C4-2B (cell line): Measurements from ENCODE around the gene MRLN.

Experiments
- H3K27ac ChIP-seq: fragments of 450-650 bp; 2 replicates; pipeline ENCODE4 v1.5.1; 2017
- ZFX ChIP-seq: fragments of 450-650 bp; IDR thresholded peaks from 2 replicates; pipeline ENCODE4 v1.6.1; 2017
- TF ChIP-seq, protein P1 (sequence below): fragments of 450-650 bp; conservative IDR thresholded peaks from 2 replicates; pipeline ENCODE4 v1.5.1; 2017; ENCODE audit warnings: mild to moderate bottlenecking

The MRLN gene

DNA sequence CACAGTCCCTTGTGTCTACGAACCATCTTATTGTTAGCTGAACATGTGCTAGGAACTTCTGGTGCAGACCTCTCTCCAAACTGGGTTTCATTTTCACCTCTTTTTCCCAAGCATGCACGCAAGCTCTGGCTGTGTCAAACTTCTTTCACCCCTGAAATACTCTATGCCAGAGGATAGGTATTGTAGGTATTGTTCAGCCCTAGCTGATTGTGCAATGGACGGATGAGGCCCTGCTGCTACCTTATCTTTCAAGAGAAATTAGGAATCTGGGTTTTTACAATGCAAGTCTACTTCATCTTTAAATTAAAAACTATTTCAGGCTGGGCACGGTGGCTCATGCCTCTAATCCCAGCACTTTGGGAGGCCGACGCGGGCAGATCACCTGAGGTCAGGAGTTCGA, 28.3 kb upstream of the MRLN start:
- TF ChIP-seq ZFX: no peak
- TF ChIP-seq, protein P1, sequence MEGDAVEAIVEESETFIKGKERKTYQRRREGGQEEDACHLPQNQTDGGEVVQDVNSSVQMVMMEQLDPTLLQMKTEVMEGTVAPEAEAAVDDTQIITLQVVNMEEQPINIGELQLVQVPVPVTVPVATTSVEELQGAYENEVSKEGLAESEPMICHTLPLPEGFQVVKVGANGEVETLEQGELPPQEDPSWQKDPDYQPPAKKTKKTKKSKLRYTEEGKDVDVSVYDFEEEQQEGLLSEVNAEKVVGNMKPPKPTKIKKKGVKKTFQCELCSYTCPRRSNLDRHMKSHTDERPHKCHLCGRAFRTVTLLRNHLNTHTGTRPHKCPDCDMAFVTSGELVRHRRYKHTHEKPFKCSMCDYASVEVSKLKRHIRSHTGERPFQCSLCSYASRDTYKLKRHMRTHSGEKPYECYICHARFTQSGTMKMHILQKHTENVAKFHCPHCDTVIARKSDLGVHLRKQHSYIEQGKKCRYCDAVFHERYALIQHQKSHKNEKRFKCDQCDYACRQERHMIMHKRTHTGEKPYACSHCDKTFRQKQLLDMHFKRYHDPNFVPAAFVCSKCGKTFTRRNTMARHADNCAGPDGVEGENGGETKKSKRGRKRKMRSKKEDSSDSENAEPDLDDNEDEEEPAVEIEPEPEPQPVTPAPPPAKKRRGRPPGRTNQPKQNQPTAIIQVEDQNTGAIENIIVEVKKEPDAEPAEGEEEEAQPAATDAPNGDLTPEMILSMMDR: no peak

DNA sequence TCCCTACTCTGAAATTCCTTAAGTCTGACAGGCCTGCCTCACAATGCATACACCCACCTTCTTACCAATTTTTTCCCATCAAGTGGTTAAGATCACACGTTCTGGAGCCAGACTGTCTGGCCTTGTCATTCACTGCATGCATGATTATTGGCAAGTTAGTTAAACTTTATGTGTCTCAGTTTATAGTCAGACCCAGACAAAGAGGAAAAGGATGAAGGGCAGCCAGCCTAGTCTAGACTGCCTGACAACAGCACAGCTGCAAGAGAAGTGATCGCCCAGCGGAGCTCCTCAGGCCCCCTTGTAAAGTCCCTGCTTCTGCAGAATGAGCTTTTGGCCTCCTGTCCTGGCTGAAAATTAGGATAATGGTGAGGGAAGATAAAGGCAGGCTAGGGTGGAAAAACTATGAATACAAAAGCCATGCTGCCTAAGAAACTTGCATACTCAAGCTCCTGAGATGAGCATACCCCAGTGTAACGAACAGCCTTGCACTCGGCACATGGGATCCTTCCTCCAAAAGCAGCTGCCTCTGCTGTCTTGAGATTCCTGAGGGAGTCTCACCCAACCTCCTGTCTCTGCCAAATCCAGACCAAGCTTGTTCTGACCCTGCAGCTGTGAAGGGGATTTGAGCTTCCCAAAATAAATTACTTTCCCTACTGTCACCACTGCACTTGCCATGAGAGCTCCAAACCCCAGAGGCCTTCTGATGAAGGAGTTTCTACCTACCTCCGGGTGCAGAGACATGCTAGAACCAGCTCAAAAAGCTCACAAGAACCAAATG, 26.7 kb upstream of the MRLN start:
- TF ChIP-seq ZFX: no peak
- TF ChIP-seq, protein P1: no peak

More for the DNA sequence above, 28.3 kb upstream of the MRLN start:
- no peak overlapping the region for H3K27ac ChIP-seq

DNA sequence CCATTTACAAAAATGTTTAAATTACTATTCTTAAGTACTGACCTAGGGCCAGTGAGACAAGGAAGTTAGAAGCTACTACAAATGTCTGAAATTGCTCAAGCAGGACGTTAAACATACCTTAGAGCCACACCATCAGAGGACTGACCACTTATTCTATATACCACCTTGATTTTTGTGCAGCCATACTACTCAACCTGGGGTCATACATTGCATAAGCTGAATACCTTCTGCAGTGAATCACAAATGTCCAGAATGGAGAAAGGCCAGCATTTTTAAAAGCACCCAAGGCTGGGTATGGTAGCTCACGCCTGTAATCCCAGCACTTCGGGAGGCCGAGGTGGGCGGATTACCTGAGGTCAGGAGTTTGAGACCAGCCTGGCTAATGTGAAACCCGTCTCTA, 21.2 kb upstream of the MRLN start:
- TF ChIP-seq, protein P1: no peak
- no peak for TF ChIP-seq ZFX
- H3K27ac ChIP-seq: no peak overlapping the region

More for the DNA sequence above, 26.7 kb upstream of the MRLN start:
- no peak overlapping the region for H3K27ac ChIP-seq

GRCh38 chr10:59773088-59773487, 19.8 kb upstream of the MRLN start:
- H3K27ac ChIP-seq: no peak overlapping the region
- TF ChIP-seq, protein P1: no peak
- TF ChIP-seq ZFX: no peak

DNA sequence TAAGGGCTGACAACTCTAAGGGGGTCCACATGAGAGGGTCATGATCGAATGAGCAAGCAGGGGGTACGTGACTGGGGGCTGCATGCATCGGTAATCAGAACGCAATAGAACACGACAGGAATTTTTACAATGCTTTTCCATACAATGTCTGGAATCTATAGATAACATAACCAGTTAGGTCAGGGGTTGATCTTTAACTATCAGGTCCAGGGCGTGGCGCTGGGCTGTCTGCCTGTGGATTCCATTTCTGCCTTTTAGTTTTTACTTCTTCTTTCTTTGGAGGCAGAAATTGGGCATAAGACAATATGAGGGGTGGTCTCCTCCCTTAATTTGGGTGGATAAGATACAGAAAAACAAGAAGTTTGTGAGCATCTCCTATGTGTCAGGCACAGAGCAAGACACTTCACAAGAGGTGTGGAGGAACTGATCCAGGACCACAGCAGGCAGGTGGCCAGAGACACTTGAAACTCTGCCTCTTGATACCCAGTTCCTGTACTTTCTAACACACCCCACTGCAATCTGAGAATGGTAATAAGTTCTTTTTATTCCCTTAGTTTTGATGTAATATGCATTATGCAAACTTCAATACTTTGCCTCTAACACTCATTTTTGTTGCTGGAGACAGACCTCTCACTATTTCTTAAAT, 18.0 kb upstream of the MRLN start:
- TF ChIP-seq ZFX: no peak
- TF ChIP-seq, protein P1: no peak

DNA sequence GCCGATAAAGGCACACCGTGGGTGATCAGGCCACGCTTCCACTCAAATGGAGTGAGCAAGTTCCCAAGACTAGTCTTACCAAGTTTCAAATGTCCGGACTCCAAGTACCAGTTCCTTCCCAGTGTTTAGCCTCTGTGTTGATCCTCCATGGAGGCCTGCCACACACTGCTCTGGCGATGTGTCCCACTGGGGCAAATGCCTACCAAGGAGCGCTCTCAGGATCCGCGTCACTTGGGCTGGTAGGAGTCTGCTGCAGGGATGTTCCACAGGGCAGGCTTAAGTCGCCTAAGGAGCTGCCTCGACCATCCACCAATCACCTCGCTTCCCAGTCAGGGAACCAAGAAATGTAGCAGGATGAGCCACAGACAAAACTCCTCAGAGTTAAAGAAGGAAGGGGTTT, 17.4 kb upstream of the MRLN start:
- TF ChIP-seq ZFX: no peak
- TF ChIP-seq, protein P1: no peak
- H3K27ac ChIP-seq: no peak overlapping the region

More for the DNA sequence above, 18.0 kb upstream of the MRLN start:
- no peak overlapping the region for H3K27ac ChIP-seq

DNA sequence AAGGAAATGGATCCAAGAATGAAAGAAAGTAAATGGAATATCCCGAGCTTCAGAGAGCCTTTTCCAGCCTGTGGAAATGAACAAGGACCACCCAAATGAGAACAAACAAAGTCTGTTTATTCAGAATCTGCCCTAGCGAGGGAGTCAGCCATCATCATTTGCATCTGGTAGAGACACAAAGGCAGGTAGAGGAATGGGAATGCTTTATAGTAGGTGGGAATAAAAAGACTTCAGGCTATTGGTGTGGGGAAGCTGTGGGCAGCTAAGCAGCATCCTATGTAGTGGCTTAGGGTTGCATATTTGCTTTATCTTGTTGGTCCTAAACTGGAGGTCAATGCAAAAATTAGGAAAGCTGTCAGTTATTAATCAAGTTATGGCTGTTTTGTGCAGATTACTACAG, 9.2 kb upstream of the MRLN start:
- H3K27ac ChIP-seq: no peak overlapping the region
- TF ChIP-seq, protein P1: no peak
- no peak for TF ChIP-seq ZFX
